VCaP (cell line): ENCODE data around the gene TPRG1L.

ENCODE experiments used
- H3K27ac ChIP-seq: fragments of 450-650 bp; 2 replicates; pipeline ENCODE4 v1.5.1; 2017
- TF ChIP-seq, protein P1 (sequence below): fragments of 450-650 bp; conservative IDR thresholded peaks from 2 replicates; pipeline ENCODE4 v1.5.1; 2017; ENCODE audit warnings: mild to moderate bottlenecking, moderate library complexity

TPRG1L gene

DNA sequence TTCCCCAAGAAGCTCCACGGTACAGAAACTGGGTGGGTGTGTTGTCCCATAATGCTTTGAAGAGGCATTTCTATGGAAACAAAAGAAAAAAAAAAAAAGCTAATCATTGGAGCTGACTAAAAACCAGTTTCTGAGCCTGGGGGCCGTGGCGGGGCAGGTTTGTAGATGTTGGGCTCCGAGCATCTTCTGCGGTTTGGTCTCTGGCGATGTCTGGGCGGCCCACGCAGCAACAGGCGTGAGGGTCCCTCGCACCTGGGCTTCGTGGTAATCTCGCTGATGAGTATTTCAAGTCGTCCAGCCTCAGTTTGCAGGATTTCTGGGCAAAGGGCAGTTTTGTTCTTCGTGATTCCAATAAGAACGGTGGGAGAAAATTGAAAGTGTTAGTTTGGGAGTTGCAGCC is 34.3 kb downstream of the TPRG1L start:
- TF ChIP-seq, protein P1, sequence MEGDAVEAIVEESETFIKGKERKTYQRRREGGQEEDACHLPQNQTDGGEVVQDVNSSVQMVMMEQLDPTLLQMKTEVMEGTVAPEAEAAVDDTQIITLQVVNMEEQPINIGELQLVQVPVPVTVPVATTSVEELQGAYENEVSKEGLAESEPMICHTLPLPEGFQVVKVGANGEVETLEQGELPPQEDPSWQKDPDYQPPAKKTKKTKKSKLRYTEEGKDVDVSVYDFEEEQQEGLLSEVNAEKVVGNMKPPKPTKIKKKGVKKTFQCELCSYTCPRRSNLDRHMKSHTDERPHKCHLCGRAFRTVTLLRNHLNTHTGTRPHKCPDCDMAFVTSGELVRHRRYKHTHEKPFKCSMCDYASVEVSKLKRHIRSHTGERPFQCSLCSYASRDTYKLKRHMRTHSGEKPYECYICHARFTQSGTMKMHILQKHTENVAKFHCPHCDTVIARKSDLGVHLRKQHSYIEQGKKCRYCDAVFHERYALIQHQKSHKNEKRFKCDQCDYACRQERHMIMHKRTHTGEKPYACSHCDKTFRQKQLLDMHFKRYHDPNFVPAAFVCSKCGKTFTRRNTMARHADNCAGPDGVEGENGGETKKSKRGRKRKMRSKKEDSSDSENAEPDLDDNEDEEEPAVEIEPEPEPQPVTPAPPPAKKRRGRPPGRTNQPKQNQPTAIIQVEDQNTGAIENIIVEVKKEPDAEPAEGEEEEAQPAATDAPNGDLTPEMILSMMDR = no peak
- H3K27ac ChIP-seq = no peak overlapping the region; the same call in 1 of the 2 replicates

DNA sequence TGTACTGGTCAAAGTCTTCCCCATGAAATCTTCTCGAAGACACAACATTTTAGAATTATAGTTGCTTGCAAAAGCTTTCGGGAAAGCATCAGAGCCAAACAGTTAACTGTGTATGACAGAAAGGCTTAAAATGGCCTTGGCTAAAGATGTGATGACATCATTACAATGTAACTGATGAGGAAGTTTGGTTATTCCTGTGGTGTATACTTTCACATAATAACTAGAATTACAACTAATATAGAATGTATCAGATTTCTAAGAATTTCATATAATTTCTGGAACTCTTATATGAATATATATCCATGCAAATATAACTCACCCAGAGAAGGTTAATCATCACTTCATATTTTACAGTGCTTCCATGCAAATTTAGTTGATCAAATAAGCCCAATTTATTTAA is 35.9 kb downstream of the TPRG1L start:
- TF ChIP-seq, protein P1 = no peak
- H3K27ac ChIP-seq = no peak overlapping the region

DNA sequence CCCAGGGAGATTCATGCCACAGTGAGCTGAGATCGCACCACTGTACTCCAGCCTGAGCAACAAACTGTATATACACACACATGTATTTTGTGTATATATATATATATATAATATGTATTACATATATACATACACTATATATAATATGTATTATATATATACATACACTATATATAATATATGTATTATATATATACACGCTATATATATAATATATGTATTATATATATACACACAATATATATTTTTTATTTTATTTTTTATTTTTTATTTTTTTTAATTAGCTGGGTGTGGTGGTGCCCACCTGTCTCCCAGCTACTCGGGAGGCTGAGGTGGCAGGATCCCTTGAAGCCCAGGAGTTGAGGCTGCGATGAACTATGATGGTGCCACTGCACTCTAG is 36.8 kb downstream of the TPRG1L start:
- H3K27ac ChIP-seq = no peak overlapping the region
- TF ChIP-seq, protein P1 = no peak

DNA sequence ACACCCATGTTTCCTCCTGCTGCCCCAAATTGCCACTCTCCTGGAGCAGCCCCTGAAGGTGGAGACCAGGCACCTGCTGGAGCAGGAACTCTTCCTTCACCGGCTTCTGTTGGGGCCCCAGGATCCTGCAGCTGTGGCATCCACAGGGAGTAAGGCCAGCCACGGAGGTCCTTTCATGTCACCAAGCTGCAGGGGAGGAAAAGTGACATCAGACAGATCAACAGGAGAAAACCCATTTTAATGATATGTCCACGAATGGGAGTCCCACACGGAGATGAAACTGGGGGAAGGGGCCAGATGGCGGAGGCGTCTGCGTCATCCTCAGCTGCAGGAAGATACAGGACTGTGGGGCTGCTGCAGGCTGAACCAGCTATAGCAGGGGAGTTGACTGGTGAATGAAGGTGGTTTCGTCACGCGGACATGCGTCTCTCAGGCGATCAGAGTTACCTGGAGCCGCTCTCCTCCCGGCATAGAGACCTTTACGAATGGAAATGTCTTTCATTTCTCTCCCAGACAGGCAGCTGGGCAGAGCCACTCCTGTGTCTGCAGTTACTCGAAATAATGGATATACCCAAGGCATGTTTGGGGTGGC is 37.4 kb downstream of the TPRG1L start:
- TF ChIP-seq, protein P1 = no peak

DNA sequence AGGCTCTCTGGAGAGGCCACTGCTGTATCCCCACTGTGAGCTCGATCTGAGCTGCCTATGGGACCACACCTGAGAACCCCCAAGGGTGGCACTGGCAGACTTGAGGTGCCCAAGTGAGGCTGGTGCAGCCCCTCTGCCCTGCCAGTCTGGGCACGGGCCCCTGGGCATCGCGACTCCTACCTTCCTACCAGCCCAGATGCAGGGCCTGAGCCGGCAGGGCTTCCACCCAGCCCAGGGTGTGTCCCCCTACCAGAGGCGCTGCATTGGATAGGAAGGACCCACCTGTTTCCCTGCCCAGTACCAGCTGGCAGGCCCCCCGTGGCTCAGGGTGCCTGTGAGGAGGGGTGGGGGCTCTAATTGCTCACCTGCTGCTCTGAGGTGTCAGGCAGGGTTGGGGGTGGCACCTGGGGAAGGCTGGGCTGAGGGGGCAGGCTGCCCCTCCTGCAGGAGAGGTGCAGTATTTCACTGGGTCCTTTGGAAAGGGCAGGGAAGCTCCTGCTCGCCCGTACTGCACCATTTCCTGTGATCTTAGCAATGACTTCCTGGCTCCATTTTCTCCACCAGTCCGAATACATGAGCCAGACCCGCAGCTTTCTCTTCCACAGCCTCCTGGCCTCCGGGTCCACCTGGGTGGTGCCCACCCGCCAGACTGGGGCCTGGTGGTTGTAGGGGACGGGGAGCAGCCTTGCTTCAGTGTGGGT is 39.3 kb downstream of the TPRG1L start:
- H3K27ac ChIP-seq = no peak overlapping the region
- TF ChIP-seq, protein P1 = no peak

More for the DNA sequence above, 37.4 kb downstream of the TPRG1L start:
- H3K27ac ChIP-seq = no peak overlapping the region

DNA sequence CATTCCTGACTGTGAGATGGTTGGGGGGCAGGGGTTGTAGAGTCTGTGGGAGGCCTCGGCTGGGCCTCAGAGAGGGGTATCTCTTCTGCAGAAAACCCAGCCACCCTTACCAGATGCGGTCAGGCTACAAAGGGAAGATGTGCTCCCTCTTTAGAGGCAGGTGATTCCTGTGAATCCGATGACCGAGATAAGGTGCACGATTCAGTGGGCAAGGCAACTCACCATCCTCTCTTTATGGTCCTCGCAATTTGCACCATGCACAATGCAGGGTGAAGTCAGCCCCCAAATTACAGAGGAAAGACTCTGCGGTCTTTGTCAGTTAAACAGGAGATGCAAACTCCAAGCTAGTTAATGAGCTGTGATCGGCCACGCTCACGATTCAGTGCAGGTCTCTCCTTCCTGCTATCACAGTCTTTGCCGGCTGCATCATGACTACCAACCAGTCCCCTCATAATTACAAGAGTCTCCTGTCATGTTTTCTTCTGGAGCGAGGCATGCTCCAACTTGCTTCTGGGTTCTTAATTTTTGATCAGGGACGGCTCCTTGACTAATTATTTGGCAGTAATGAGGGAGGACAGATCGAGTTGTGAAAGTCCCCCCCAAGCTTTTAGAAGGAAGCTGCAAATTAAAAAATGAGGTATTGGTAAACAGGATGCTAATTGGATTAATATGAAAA is 40.0 kb downstream of the TPRG1L start:
- TF ChIP-seq, protein P1 = no peak
- no peak overlapping the region for H3K27ac ChIP-seq

DNA sequence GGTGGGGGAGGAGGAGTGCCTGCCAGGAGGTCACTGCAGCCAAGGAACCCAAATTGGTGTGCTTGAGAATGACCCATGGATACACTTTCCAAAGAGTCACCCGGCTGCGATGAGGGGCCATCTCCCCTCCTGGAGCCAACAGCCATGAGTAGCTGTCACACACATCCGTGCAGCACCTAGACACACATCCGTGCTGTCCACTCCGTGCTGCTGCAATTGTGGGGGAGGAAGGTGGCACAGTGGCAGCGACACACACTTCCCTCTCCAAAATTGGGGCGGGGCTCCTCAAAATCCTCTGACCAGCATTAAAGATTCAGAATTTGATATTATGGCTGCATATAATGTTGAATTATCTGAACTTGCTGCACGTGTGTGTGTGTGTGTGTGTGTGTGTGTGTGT is 43.3 kb downstream of the TPRG1L start:
- TF ChIP-seq, protein P1 = no peak
- H3K27ac ChIP-seq = peak overlapping the region; percentile 78
